Measurements from ENCODE around the gene EIF3M. TPM values are rescaled to one million over a fixed set of nuclear protein-coding genes. Genes with fewer than 3 reads are reported as not detected.
A peak's percentile ranks its signal among the peaks of the same experiment; 100 is the strongest.

The EIF3M gene
- total and polyA plus RNA-seq, 2 of the 8 experiments (the other 6 are each of a cell fraction or from before 2014, with no cell fraction given), result 302 to 444 TPM

- Histone ChIP-seq H3K79me2 (ENCODE audit: control insufficient read depth in 1 of 2, insufficient read depth in 2 of 2, low read length in 2 of 2) (no peaks in the 10 kb centered on the region), H4K91ac (replicated peaks; ENCODE audit: insufficient read length, low read length) (no peak overlapping the region), H4K8ac (ENCODE audit: extremely low read depth, insufficient read depth, low read length) (no peak overlapping the region), H3K56ac (replicated peaks; ENCODE audit: insufficient read length, low read depth, low read length) (no peak overlapping the region), H2BK15ac (ENCODE audit: low read length) (no peak overlapping the region), H3K79me1 (ENCODE audit: low read depth, low read length) (no peaks in the 10 kb centered on the region), H2BK12ac (ENCODE audit: low read depth, low read length) (no peak overlapping the region), H3K23me2 (ENCODE audit: low read depth, low read length) (no peaks in the 10 kb centered on the region), H2BK20ac (ENCODE audit: low read length) (no peak overlapping the region), H2BK120ac (replicated peaks; ENCODE audit: low read depth, low read length) (no peak overlapping the region), H3K14ac (ENCODE audit: insufficient read length) (no peak overlapping the region), H3K4me1 (replicated peaks in 1 of 4; ENCODE audit: control insufficient read depth in 3 of 4, insufficient read depth in 4 of 4, low read length in 3 of 4) (no peaks in the 10 kb centered on the region), H3K36me3 (ENCODE audit: control insufficient read depth in 2 of 4, insufficient read depth in 4 of 4, low read length in 3 of 4) (no peaks in the 10 kb centered on the region), H3K27me3 (replicated peaks in 1 of 4; ENCODE audit: control insufficient read depth in 3 of 4, extremely low read depth in 1 of 4, insufficient read depth in 3 of 4, low read length in 3 of 4) (no peaks in the 10 kb centered on the region), H3K9me3 (ENCODE audit: insufficient read depth in 2 of 2, low read depth in 1 of 2, low read length in 1 of 2) (no peaks in the 10 kb centered on the region), H3K23ac (ENCODE audit: insufficient read length) (no peak overlapping the region), H3K9ac (replicated peaks in 1 of 4; ENCODE audit: extremely low read depth in 1 of 4, low read depth in 3 of 4, low read length in 3 of 4) (no peak overlapping the region), H3K18ac (ENCODE audit: extremely low read depth, low read length) (no peak overlapping the region), H3K4ac (replicated peaks; ENCODE audit: insufficient read length, low read depth, low read length) (no peak overlapping the region), H3K4me3 (ENCODE audit: extremely low read depth in 1 of 4, insufficient read depth in 2 of 4, low read depth in 3 of 4, low read length in 4 of 4) (no peak overlapping the region), H4K5ac (ENCODE audit: insufficient read length, low read depth, low read length) (no peak overlapping the region), H4K20me1 (replicated peaks in 1 of 2; ENCODE audit: control insufficient read depth in 1 of 2, insufficient read depth in 2 of 2, low read length in 2 of 2) (no peaks in the 10 kb centered on the region), H2BK5ac (ENCODE audit: low read depth, low read length) (no peak overlapping the region), H2AFZ (ENCODE audit: low read length) (peak overlapping the region; percentile 9; the same call in 1 of the 2 replicates), H2AK5ac (ENCODE audit: low read depth, low read length) (no peak overlapping the region), H3K27ac (ENCODE audit: low read depth, low read length) (no peak overlapping the region), H3K4me2 (ENCODE audit: insufficient read depth in 1 of 2, low read depth in 2 of 2, low read length in 2 of 2) (no peak overlapping the region)
- POLR2A ChIA-PET (ENCODE audit: partially characterized antibody), result no interaction called here
- CTCF ChIA-PET (ENCODE audit: partially characterized antibody), result interaction anchor here (1.0 to 2.5 kb wide), 3 partner anchors 9 to 230 kb away, joined by 3 to 8 read pairs (median 5); no protein-coding TSS in a partner anchor
- WGBS, 2 experiments (ENCODE audit: extremely low coverage in 1 of 2, insufficient coverage in 1 of 2, insufficient read length in 1 of 2, insufficient replicate concordance in 2 of 2, low coverage in 1 of 2, low lambda C conversion rate in 2 of 2, missing lambda C conversion rate in 1 of 2), result 90% methylated on average over 3 of the region's 3 CpGs; no CpG with 5 or more reads in 1 of the 2 experiments
- FAIRE-seq, result no peak
- DNase-seq (ENCODE audit: low read depth in 1 of 2, low spot score in 2 of 2), result no peak
- no peak for TF ChIP-seq TAF1 (IDR thresholded peaks at IDR 0.05; ENCODE audit: low read depth, low read length)
- TF ChIP-seq KDM1A (IDR thresholded peaks at IDR 0.05; ENCODE audit: borderline replicate concordance, low read length), result no peak
- no peak for TF ChIP-seq SUZ12 (IDR thresholded peaks at IDR 0.05; ENCODE audit: low read length)
- no peak for TF ChIP-seq KDM4A (IDR thresholded peaks at IDR 0.05; ENCODE audit: low read depth, low read length, severe bottlenecking)
- TF ChIP-seq PHF8 (conservative IDR thresholded peaks at IDR 0.05; ENCODE audit: low read depth, low read length), result no peak
- no peak for TF ChIP-seq ZNF274 (IDR thresholded peaks at IDR 0.05; ENCODE audit: borderline replicate concordance, extremely low read depth, low read length)
- TF ChIP-seq JUN (IDR thresholded peaks at IDR 0.05; ENCODE audit: low read depth, low read length), result no peak
- no peak for TF ChIP-seq RBBP5 (IDR thresholded peaks at IDR 0.05; ENCODE audit: borderline replicate concordance, low read depth, low read length)
- no peak for TF ChIP-seq E2F6 (IDR thresholded peaks at IDR 0.05)
- TF ChIP-seq JUND (IDR thresholded peaks at IDR 0.05; ENCODE audit: low read length), result no peak
- no peak for TF ChIP-seq RAD21 (IDR thresholded peaks at IDR 0.05 in 1 of 2, conservative IDR thresholded peaks at IDR 0.05 in 1 of 2; ENCODE audit: low read depth in 2 of 2, low read length in 2 of 2)
- no peak for TF ChIP-seq USF2 (IDR thresholded peaks at IDR 0.05; ENCODE audit: low read length)
Observed at GRCh38 chr11:32563600-32563959, 20.1 kb upstream of the EIF3M start.

All from H1 (cell line).